Fibroblast of pulmonary artery (primary cell): ENCODE measurements around the gene MAP2.

ENCODE experiments used
- DNase-seq: peaks from one replicate; pipeline ENCODE4 v3.0.0-alpha.2; 2010; ENCODE audit warnings: low read depth
- H3K4me3 ChIP-seq: replicated peaks from 2 replicates; pipeline ENCODE4 v1.5.1; 2011; ENCODE audit warnings: low read depth, mild to moderate bottlenecking, control low read depth, low read length, moderate library complexity
- CTCF ChIP-seq: IDR thresholded peaks from 2 replicates; pipeline ENCODE4 v1.5.1; 2011; ENCODE audit warnings: mild to moderate bottlenecking, control low read depth, low read length, inconsistent platforms; ENCODE audit errors: missing control alignments

Gene MAP2

GRCh38 chr2:209767316-209767715 is 343.5 kb downstream of the MAP2 start:
- no peak for TF ChIP-seq CTCF
- no peak overlapping the region for H3K4me3 ChIP-seq
- no peak for DNase-seq

- no peak overlapping the region for H3K4me3 ChIP-seq
- DNase-seq = no peak
- no peak for TF ChIP-seq CTCF
These were observed 344.7 kb downstream of the MAP2 start for GRCh38 chr2:209768557-209768956.

GRCh38 chr2:209771474-209772289 is 347.8 kb downstream of the MAP2 start, which contains the start of gene UNC80:
TSS of gene UNC80 (plus strand) at chr2:209771832. CDS start at chr2:209772073, 241 bp downstream.
- no peak for TF ChIP-seq CTCF
- H3K4me3 ChIP-seq = peak within 1 kb of the TSS; percentile 35
- DNase-seq = peak; percentile 63

GRCh38 chr2:209772290-209772685 is 348.4 kb downstream of the MAP2 start:
- DNase-seq = no peak
- no peak overlapping the region for H3K4me3 ChIP-seq
- no peak for TF ChIP-seq CTCF

- no peak for TF ChIP-seq CTCF
- DNase-seq = no peak
- H3K4me3 ChIP-seq = no peak overlapping the region
These were observed 349.5 kb downstream of the MAP2 start for GRCh38 chr2:209773377-209773776.
